H1 (cell line): ENCODE results near the gene GMIP. TPM values are rescaled to one million over a fixed set of nuclear protein-coding genes. Genes with fewer than 3 reads are reported as not detected.

Experiments used
- CBX8 ChIP-seq: fragments of 300-800, 300-1000 bp; sonication (generic); IDR thresholded peaks from 2 replicates; pipeline ENCODE4 v1.7.1; 2016; ENCODE audit warnings: low read depth, low read length, borderline replicate concordance
- EZH2 ChIP-seq: fragments of 200-600 bp; sonication (generic); IDR thresholded peaks from 2 replicates; pipeline ENCODE4 v1.7.1; 2012; ENCODE audit warnings: low read depth, mild to moderate bottlenecking, moderate library complexity, low read length, inconsistent platforms; ENCODE audit not compliant: severe bottlenecking
- HDAC2 ChIP-seq, 2 experiments: fragments of 300-600 bp in 1 of 2; sonication (generic) in 1 of 2; IDR thresholded peaks; 2 replicates each; pipeline ENCODE4 v1.6.1; 2011 to 2012; ENCODE audit warnings: low read depth in 2 of 2, low read length in 2 of 2, mild to moderate bottlenecking in 2 of 2, moderate library complexity in 2 of 2, borderline replicate concordance in 1 of 2, inconsistent platforms in 1 of 2
- KDM4A ChIP-seq: IDR thresholded peaks from one replicate; pipeline ENCODE4 v1.7.1; 2012; ENCODE audit warnings: low read depth, mild to moderate bottlenecking, moderate library complexity, low read length, inconsistent platforms; ENCODE audit not compliant: severe bottlenecking
- NRF1 ChIP-seq: IDR thresholded peaks from 2 replicates; pipeline ENCODE4 v1.6.1; 2011; ENCODE audit warnings: mild to moderate bottlenecking, low read depth, low read length, improper control_type of control experiment
- POU5F1 ChIP-seq: IDR thresholded peaks from 2 replicates; pipeline ENCODE4 v1.6.1; 2011; ENCODE audit warnings: low read depth, mild to moderate bottlenecking, low read length, moderate library complexity
- RNF2 ChIP-seq: fragments of 200-900, 300-1000 bp; sonication (generic); IDR thresholded peaks from 2 replicates; pipeline ENCODE4 v1.7.1; 2016; ENCODE audit warnings: borderline replicate concordance, low read depth, mild to moderate bottlenecking, antibody characterized with exemption, low read length; ENCODE audit not compliant: poor library complexity, severe bottlenecking; ENCODE audit errors: missing control alignments
- TCF12 ChIP-seq: IDR thresholded peaks from 2 replicates; pipeline ENCODE4 v1.6.1; 2011; ENCODE audit warnings: low read depth, mild to moderate bottlenecking, low read length
- TEAD4 ChIP-seq: IDR thresholded peaks from 2 replicates; pipeline ENCODE4 v1.6.1; 2012; ENCODE audit warnings: low read depth, low read length, inconsistent platforms, mixed read lengths
- polyA plus RNA-seq, 7 experiments: library from polyadenylated mRNA; depleted of rRNA in 3 of 7; stranded (reverse) in 5 of 7; unstranded in 2 of 7; fragments of >200 nt in 5 of 7; fragments of 200-250 nt in 2 of 7; gene quantifications; 1 replicate in 5 of 7; 2 replicates in 1 of 7; 4 replicates in 1 of 7; pipeline versions ENCODE4 v1.2.1 to v1.2.3, GENCODE V29; 2011 to 2013; ENCODE audit warnings: missing spikeins in 2 of 7, mixed read lengths in 2 of 7
- total RNA-seq: library from RNA; stranded (reverse); fragmentation: NEBNext Ultra II Directional; extraction: Animal tissue kit (Norgen Biotek cat#: 25700); gene quantifications from 2 replicates; pipeline ENCODE4 v1.2.1, GENCODE V29; 2021
- TF ChIP-seq, protein P1 (sequence below): IDR thresholded peaks from 2 replicates; pipeline ENCODE4 v1.6.1; 2011; ENCODE audit warnings: low read length, improper control_type of control experiment

The GMIP gene
- total and polyA plus RNA-seq, 2 of the 8 experiments (the other 6 are each of a cell fraction or from before 2014, with no cell fraction given) = 5.7 to 18.1 TPM

DNA sequence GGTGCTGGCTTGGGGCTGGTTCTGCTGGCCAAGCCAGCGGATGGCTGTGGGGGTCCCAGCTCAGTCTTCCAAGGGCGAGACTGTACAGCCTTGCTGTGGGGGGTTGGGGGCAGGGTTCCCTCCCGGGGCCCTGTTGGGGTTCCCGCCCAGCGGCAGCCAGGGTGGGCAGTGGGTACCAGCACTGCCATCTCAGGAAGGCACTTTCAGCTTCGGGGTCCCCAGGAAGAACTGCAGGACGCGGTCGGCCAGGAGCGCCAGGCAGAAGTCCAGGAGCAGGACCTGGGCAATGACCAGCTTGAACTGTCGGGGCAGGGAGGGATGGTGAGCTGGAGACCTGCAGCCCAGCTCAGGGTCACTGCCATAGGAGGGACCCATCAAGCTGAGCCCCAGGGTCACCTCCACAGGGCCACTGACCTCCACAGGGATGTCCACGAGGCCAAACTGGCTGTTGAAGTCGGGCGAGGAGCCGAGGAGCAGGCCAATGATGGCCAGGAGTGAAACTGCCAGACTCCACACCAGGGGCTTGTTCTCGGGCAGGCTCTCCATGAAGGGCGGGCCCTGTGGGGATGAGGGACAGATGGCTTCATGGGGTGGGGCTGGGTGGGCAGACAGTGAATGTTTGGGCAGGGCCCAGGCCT, 1.9 kb upstream of the GMIP start (continued):
- TF ChIP-seq, protein P1, sequence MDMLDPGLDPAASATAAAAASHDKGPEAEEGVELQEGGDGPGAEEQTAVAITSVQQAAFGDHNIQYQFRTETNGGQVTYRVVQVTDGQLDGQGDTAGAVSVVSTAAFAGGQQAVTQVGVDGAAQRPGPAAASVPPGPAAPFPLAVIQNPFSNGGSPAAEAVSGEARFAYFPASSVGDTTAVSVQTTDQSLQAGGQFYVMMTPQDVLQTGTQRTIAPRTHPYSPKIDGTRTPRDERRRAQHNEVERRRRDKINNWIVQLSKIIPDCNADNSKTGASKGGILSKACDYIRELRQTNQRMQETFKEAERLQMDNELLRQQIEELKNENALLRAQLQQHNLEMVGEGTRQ = no peak
- TF ChIP-seq RNF2 (no peak), POU5F1 (no peak), TCF12 (no peak), KDM4A (no peak), EZH2 (no peak), CBX8 (no peak), NRF1 (no peak), TEAD4 (no peak), HDAC2 (IDR thresholded peaks at IDR 0.05; ENCODE audit: borderline replicate concordance in 1 of 2, low read depth in 2 of 2, low read length in 2 of 2) (no peak)
- TF ChIP-seq, all 59 proteins: peak for 0
